Astrocyte (in vitro differentiated cells and primary cell): ENCODE measurements around the gene NPAS3. TPM values are rescaled to one million over a fixed set of nuclear protein-coding genes. Genes with fewer than 3 reads are reported as not detected.

Source experiments
- DNase-seq: peaks from one replicate; pipeline ENCODE4 v3.0.0-alpha.2; 2010; ENCODE audit warnings: low read depth
- FAIRE-seq: peaks from 2 replicates; lab custom pipeline; 2011; peaks lifted over from hg19 to GRCh38; lab: Jason Lieb, UNC
- H2AFZ ChIP-seq: 2 replicates; pipeline ENCODE4 v1.6.0; 2012; ENCODE audit warnings: low read depth, low read length, inconsistent platforms
- H3K27ac ChIP-seq: 2 replicates; pipeline ENCODE4 v1.5.1; 2011; ENCODE audit warnings: low read depth, low read length, inconsistent platforms
- H3K27me3 ChIP-seq: 2 replicates; pipeline ENCODE4 v1.6.0; 2011; ENCODE audit warnings: low read length, inconsistent platforms; ENCODE audit not compliant: insufficient read depth
- H3K36me3 ChIP-seq: 2 replicates; pipeline ENCODE4 v1.5.1; 2011; ENCODE audit warnings: low read length, inconsistent platforms; ENCODE audit not compliant: insufficient read depth
- H3K4me1 ChIP-seq: 2 replicates; pipeline ENCODE4 v1.5.1; 2011; ENCODE audit warnings: low read length, inconsistent platforms; ENCODE audit not compliant: insufficient read depth
- H3K4me2 ChIP-seq: 2 replicates; pipeline ENCODE4 v1.6.0; 2012; ENCODE audit warnings: low read length, inconsistent platforms
- H3K4me3 ChIP-seq: 2 replicates; pipeline ENCODE4 v1.5.1; 2011; ENCODE audit warnings: low read depth, mild to moderate bottlenecking, low read length, inconsistent platforms; ENCODE audit not compliant: insufficient read depth
- H3K79me2 ChIP-seq: 2 replicates; pipeline ENCODE4 v1.6.0; 2012; ENCODE audit warnings: mild to moderate bottlenecking, low read length, inconsistent platforms; ENCODE audit not compliant: insufficient read depth
- H3K9ac ChIP-seq: 2 replicates; pipeline ENCODE4 v1.6.0; 2012; ENCODE audit warnings: mild to moderate bottlenecking, low read length, inconsistent platforms
- H3K9me3 ChIP-seq: 2 replicates; pipeline ENCODE4 v1.5.1; 2012; ENCODE audit warnings: low read depth, mild to moderate bottlenecking, low read length, inconsistent platforms; ENCODE audit not compliant: insufficient read depth
- H4K20me1 ChIP-seq: 2 replicates; pipeline ENCODE4 v1.6.0; 2012; ENCODE audit warnings: low read length, inconsistent platforms; ENCODE audit not compliant: insufficient read depth
- H3K27ac Mint-ChIP-seq: one replicate; pipeline ENCODE4 v1.8.0; 2021; ENCODE audit warnings: mild to moderate bottlenecking, mixed read lengths; ENCODE audit not compliant: unreplicated experiment
- H3K27me3 Mint-ChIP-seq: one replicate; pipeline ENCODE4 v1.8.0; 2021; ENCODE audit warnings: low read depth, mixed read lengths; ENCODE audit not compliant: unreplicated experiment
- H3K36me3 Mint-ChIP-seq: one replicate; pipeline ENCODE4 v1.8.0; 2021; ENCODE audit warnings: low read depth, mixed read lengths; ENCODE audit not compliant: unreplicated experiment
- H3K4me1 Mint-ChIP-seq: one replicate; pipeline ENCODE4 v1.8.0; 2021; ENCODE audit warnings: low read depth, mixed read lengths; ENCODE audit not compliant: unreplicated experiment
- H3K4me3 Mint-ChIP-seq: one replicate; pipeline ENCODE4 v1.8.0; 2021; ENCODE audit warnings: mild to moderate bottlenecking, moderate library complexity, mixed read lengths; ENCODE audit not compliant: unreplicated experiment
- H3K9me3 Mint-ChIP-seq: one replicate; pipeline ENCODE4 v1.8.0; 2021; ENCODE audit warnings: mild to moderate bottlenecking, mixed read lengths; ENCODE audit not compliant: unreplicated experiment
- EZH2 ChIP-seq: IDR thresholded peaks from 2 replicates; pipeline ENCODE4 v1.6.1; 2012; ENCODE audit warnings: mild to moderate bottlenecking, low read length, inconsistent platforms; ENCODE audit not compliant: insufficient read depth
- total RNA-seq: library from RNA; stranded (reverse); gene quantifications from 2 replicates; pipeline ENCODE4 v1.2.1, GENCODE V29; 2021
- TF ChIP-seq, protein P1 (sequence below): IDR thresholded peaks from 2 replicates; pipeline ENCODE4 v1.5.1; 2011; ENCODE audit warnings: low read depth, mild to moderate bottlenecking, inconsistent platforms, low read length, moderate library complexity; ENCODE audit not compliant: insufficient read depth

NPAS3 gene
- total RNA-seq, 1 donor from 2014 or later: 2.6 TPM

- TF ChIP-seq EZH2: no peak
- TF ChIP-seq, protein P1, sequence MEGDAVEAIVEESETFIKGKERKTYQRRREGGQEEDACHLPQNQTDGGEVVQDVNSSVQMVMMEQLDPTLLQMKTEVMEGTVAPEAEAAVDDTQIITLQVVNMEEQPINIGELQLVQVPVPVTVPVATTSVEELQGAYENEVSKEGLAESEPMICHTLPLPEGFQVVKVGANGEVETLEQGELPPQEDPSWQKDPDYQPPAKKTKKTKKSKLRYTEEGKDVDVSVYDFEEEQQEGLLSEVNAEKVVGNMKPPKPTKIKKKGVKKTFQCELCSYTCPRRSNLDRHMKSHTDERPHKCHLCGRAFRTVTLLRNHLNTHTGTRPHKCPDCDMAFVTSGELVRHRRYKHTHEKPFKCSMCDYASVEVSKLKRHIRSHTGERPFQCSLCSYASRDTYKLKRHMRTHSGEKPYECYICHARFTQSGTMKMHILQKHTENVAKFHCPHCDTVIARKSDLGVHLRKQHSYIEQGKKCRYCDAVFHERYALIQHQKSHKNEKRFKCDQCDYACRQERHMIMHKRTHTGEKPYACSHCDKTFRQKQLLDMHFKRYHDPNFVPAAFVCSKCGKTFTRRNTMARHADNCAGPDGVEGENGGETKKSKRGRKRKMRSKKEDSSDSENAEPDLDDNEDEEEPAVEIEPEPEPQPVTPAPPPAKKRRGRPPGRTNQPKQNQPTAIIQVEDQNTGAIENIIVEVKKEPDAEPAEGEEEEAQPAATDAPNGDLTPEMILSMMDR: no peak
- Histone ChIP-seq H4K20me1 (no peaks in the 10 kb centered on the region), H3K4me2 (no peak overlapping the region), H3K27me3 (no peaks in the 10 kb centered on the region), H3K4me3 (no peak overlapping the region), H3K79me2 (no peaks in the 10 kb centered on the region), H3K4me1 (peaks cover 8% of the 10 kb centered on the region), H3K27ac (no peak overlapping the region), H3K36me3 (no peaks in the 10 kb centered on the region), H3K9me3 (no peaks in the 10 kb centered on the region), H3K9ac (no peak overlapping the region), H2AFZ (no peak overlapping the region)
- Mint-ChIP-seq H3K27ac (no peak overlapping the region), H3K27me3 (no peaks in the 10 kb centered on the region), H3K4me1 (peaks cover 8% of the 10 kb centered on the region), H3K9me3 (no peaks in the 10 kb centered on the region), H3K36me3 (no peaks in the 10 kb centered on the region), H3K4me3 (no peak overlapping the region)
- FAIRE-seq: no peak
- DNase-seq: no peak
These were observed 794.6 kb downstream of the NPAS3 start for GRCh38 chr14:33733310-33733709.

- H3K9me3 ChIP-seq: no peaks in the 10 kb centered on the region
- no peak overlapping the region for H3K27ac ChIP-seq
- H3K9ac ChIP-seq: no peak overlapping the region
- no peak overlapping the region for H3K4me2 ChIP-seq
- H3K27me3 ChIP-seq: no peaks in the 10 kb centered on the region
- H3K36me3 Mint-ChIP-seq: no peaks in the 10 kb centered on the region
- TF ChIP-seq, protein P1: no peak
- no peak for TF ChIP-seq EZH2
- no peaks in the 10 kb centered on the region for H3K79me2 ChIP-seq
- FAIRE-seq (no peak), DNase-seq (no peak)
- peaks cover 8% of the 10 kb centered on the region for H3K4me1 ChIP-seq
- no peak overlapping the region for H3K4me3 ChIP-seq
- peaks cover 8% of the 10 kb centered on the region for H3K4me1 Mint-ChIP-seq
- no peaks in the 10 kb centered on the region for H4K20me1 ChIP-seq
- no peaks in the 10 kb centered on the region for H3K9me3 Mint-ChIP-seq
- no peak overlapping the region for H2AFZ ChIP-seq
- no peaks in the 10 kb centered on the region for H3K36me3 ChIP-seq
- H3K27ac Mint-ChIP-seq: no peak overlapping the region
- H3K4me3 Mint-ChIP-seq: no peak overlapping the region
- H3K27me3 Mint-ChIP-seq: no peaks in the 10 kb centered on the region
These were observed 795.0 kb downstream of the NPAS3 start for GRCh38 chr14:33733721-33734120.

DNA sequence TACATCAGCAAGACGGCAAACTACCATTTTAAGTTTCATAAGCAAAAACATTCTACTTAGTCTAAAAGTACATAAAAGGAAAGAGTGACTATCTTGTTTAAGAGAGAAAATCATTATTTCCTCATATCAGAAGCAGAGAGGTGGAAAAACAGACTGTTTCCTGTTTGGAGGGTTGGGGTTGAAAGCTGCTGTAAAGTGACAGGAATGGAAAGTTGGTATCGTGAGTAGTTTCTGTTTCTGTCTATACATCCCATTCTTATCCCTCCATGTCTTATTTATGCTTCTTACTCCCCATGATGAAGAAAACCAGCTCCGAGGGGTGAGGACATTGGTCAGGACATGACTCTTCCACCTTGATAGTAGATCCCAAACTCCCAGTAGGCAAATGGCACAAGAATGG, 795.7 kb downstream of the NPAS3 start:
- TF ChIP-seq, protein P1: no peak
- no peak for TF ChIP-seq EZH2
- DNase-seq: no peak
- Mint-ChIP-seq H3K36me3 (no peaks in the 10 kb centered on the region), H3K27ac (no peak overlapping the region), H3K27me3 (no peaks in the 10 kb centered on the region), H3K4me3 (no peak overlapping the region), H3K9me3 (no peaks in the 10 kb centered on the region), H3K4me1 (peaks cover 8% of the 10 kb centered on the region)
- Histone ChIP-seq H3K27ac (no peak overlapping the region), H3K9me3 (no peaks in the 10 kb centered on the region), H2AFZ (no peak overlapping the region), H3K79me2 (no peaks in the 10 kb centered on the region), H3K4me3 (no peak overlapping the region), H3K4me1 (peaks cover 8% of the 10 kb centered on the region), H3K36me3 (no peaks in the 10 kb centered on the region), H3K27me3 (no peaks in the 10 kb centered on the region), H3K4me2 (no peak overlapping the region), H4K20me1 (no peaks in the 10 kb centered on the region), H3K9ac (no peak overlapping the region)
- no peak for FAIRE-seq
